BE2C (cell line): Measurements from ENCODE around the gene KIAA1671.

Experiments used
- DNase-seq: peaks from one replicate; pipeline ENCODE4 v3.0.0-alpha.2; 2020
- H3K27me3 ChIP-seq: fragments of 250-450 bp; sonication (Bioruptor Pico); 2 replicates; pipeline ENCODE4 v1.5.1; 2020; ENCODE audit warnings: mild to moderate bottlenecking
- H3K36me3 ChIP-seq: fragments of 250-450 bp; sonication (Bioruptor Pico); 2 replicates; pipeline ENCODE4 v1.5.1; 2020; ENCODE audit warnings: mild to moderate bottlenecking
- H3K4me1 ChIP-seq: fragments of 250-450 bp; sonication (Bioruptor Pico); 2 replicates; pipeline ENCODE4 v1.5.1; 2020
- H3K4me3 ChIP-seq: 2 replicates; pipeline ENCODE4 v1.5.1; 2011; ENCODE audit warnings: low read depth, low read length
- H3K9me3 ChIP-seq: fragments of 250-450 bp; sonication (Bioruptor Pico); 2 replicates; pipeline ENCODE4 v1.5.1; 2020
- TF ChIP-seq, protein P1 (sequence below): IDR thresholded peaks from 2 replicates; pipeline ENCODE4 v1.5.1; 2012; ENCODE audit warnings: mild to moderate bottlenecking, low read depth, low read length

KIAA1671 gene

DNA sequence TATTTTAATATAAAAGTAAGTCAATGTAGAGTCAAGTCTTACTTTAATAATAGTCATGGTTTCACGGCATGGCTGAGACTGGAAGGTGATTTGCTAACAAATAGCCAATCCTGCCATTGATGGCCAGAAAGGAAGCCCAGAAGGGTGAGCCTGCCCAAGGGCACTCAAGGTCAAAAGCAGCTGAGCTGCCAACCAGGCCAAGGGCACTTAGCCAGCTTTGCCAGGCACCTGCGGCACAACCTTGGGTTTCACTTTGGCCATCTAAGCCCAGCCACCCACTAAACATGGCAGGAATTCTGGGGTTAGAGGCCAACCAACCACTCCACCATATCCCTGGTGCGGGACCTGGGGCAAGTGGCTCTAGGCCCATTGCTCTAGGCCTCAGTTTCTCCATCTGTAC, 10.2 kb upstream of the KIAA1671 start:
- Histone ChIP-seq H3K36me3 (no peaks in the 10 kb centered on the region), H3K27me3 (no peaks in the 10 kb centered on the region), H3K9me3 (no peaks in the 10 kb centered on the region), H3K4me3 (no peak overlapping the region), H3K4me1 (peaks cover 5% of the 10 kb centered on the region; the same call in 1 of the 2 replicates)
- DNase-seq, result no peak
- TF ChIP-seq, protein P1, sequence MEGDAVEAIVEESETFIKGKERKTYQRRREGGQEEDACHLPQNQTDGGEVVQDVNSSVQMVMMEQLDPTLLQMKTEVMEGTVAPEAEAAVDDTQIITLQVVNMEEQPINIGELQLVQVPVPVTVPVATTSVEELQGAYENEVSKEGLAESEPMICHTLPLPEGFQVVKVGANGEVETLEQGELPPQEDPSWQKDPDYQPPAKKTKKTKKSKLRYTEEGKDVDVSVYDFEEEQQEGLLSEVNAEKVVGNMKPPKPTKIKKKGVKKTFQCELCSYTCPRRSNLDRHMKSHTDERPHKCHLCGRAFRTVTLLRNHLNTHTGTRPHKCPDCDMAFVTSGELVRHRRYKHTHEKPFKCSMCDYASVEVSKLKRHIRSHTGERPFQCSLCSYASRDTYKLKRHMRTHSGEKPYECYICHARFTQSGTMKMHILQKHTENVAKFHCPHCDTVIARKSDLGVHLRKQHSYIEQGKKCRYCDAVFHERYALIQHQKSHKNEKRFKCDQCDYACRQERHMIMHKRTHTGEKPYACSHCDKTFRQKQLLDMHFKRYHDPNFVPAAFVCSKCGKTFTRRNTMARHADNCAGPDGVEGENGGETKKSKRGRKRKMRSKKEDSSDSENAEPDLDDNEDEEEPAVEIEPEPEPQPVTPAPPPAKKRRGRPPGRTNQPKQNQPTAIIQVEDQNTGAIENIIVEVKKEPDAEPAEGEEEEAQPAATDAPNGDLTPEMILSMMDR, result no peak

DNA sequence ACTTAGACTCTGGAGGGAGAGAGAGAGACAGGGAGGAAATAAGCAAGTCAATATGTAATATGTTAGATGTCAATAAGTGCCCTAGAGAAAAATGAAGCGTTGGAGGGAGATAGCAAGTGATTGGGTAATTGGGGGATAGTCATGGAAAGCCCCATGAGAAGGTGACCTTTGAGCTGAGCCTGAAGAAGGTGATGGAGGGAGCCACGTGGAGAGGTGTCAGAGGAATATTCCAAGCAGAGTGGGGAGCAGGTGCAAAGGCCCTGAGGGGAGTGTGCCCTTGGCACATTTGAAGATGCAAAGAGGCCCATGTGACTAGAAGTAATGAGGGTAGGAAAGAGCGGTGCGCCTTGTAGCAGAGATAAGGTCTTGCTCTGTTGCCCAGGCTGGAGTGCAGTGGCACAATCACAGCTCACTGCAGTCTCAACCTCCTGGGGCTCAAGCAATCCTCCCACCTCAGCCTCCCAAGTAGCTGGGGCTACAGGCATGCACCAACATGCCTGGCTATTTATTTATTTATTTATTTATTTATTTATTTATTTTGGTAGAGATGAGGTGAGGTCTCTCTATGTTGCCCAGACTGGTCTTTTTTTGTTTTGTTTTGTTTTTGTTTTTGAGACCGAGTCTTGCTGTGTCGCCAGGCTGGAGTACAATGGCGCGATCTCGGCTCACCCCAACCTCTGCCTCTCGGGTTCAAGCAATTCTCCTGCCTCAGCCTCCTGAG, 8.1 kb upstream of the KIAA1671 start:
- peaks cover 1% of the 10 kb centered on the region; the same call in 1 of the 2 replicates for H3K4me1 ChIP-seq
- H3K9me3 ChIP-seq, result no peaks in the 10 kb centered on the region
- H3K36me3 ChIP-seq, result no peaks in the 10 kb centered on the region
- H3K27me3 ChIP-seq, result no peaks in the 10 kb centered on the region
- TF ChIP-seq, protein P1, result no peak
- H3K4me3 ChIP-seq, result no peak overlapping the region
- DNase-seq, result no peak

DNA sequence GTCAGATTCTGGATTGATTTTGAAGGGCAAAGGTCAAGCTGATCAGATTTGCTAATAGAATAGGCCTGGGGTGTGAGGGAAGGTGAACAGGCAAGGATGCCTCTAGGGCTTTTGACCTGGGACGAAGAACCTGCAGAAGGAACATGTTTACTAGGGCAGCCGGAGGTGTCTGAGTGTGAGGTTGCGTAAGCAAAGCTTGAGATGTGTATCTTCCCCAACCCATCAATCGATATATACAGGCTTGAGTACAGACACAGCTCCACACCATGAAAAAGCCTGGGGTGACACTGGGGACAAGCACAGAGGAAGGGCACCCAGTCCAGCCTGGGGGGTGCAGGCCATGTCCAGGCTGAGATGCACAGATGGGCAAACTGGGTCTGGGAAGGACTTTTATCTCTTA, 7.1 kb upstream of the KIAA1671 start:
- Histone ChIP-seq H3K9me3 (no peaks in the 10 kb centered on the region), H3K4me1 (no peaks in the 10 kb centered on the region), H3K27me3 (no peaks in the 10 kb centered on the region), H3K4me3 (no peak overlapping the region), H3K36me3 (no peaks in the 10 kb centered on the region)
- TF ChIP-seq, protein P1, result no peak
- DNase-seq, result no peak

DNA sequence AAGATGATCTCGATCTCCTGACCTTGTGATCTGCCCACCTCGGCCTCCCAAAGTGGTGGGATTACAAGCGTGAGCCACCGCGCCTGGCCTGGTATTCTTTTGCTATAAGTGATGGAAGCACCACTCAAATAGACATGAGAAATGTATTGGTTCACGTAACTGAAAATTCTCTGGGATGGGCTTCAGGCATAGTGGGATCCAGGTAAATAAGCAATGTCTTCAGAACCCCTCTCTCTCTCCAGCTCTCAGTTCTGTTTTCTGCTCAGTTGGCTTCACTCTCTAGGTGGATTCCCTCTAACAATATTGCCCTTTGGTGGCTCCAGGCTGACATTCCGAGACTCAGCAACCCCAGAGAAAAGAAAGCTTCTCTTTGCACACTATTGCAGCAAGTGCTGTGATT, 5.1 kb upstream of the KIAA1671 start:
- Histone ChIP-seq H3K27me3 (no peaks in the 10 kb centered on the region; the same call in 1 of the 2 replicates), H3K4me3 (no peak overlapping the region), H3K4me1 (no peaks in the 10 kb centered on the region), H3K36me3 (no peaks in the 10 kb centered on the region), H3K9me3 (no peaks in the 10 kb centered on the region)
- TF ChIP-seq, protein P1, result no peak
- no peak for DNase-seq

DNA sequence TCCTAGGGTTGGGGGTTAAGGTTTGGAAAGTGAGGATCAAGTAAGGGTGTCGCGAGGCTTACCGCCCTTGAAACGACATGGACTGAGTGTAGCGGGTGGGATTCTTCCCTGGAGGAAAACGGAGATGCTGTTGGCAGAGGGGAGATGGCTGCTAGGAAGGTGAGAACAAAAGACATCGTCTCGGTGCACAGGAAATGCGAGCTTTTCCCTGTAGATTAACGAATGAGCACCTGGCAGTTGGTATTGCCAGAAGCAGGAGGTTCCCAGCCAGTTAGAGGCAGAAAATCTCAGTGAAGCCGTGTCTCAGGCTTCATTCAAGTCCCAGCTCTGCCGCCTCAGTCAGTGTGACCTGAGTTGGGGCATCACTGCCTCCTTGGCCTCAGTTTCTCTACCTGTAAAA, 4.6 kb upstream of the KIAA1671 start:
- Histone ChIP-seq H3K36me3 (no peaks in the 10 kb centered on the region), H3K4me1 (no peaks in the 10 kb centered on the region), H3K4me3 (no peak overlapping the region), H3K9me3 (no peaks in the 10 kb centered on the region), H3K27me3 (no peaks in the 10 kb centered on the region; the same call in 1 of the 2 replicates)
- DNase-seq, result no peak
- TF ChIP-seq, protein P1, result no peak
